GM18870 (cell line): ENCODE data around the gene C14orf39.
"Not testable (repeated sequence)": the region's sequence is repeated elsewhere in the genome, so short reads cannot be mapped to it uniquely, and the experiment has no call there.

Experiments used
- ATAC-seq: cut with Tn5 transposase; IDR thresholded peaks from one replicate; pipeline ENCODE4 v1.9.1; 2021; ENCODE audit warnings: moderate library complexity; ENCODE audit not compliant: unreplicated experiment

C14orf39 gene

GRCh38 chr14:60490270-60490669, 4.4 kb upstream of the C14orf39 start:
- ATAC-seq = no peak

- ATAC-seq = no peak
These were observed 2.3 kb upstream of the C14orf39 start for GRCh38 chr14:60488175-60488574.

GRCh38 chr14:60487211-60487610, 1.3 kb upstream of the C14orf39 start:
- ATAC-seq = no peak

DNA sequence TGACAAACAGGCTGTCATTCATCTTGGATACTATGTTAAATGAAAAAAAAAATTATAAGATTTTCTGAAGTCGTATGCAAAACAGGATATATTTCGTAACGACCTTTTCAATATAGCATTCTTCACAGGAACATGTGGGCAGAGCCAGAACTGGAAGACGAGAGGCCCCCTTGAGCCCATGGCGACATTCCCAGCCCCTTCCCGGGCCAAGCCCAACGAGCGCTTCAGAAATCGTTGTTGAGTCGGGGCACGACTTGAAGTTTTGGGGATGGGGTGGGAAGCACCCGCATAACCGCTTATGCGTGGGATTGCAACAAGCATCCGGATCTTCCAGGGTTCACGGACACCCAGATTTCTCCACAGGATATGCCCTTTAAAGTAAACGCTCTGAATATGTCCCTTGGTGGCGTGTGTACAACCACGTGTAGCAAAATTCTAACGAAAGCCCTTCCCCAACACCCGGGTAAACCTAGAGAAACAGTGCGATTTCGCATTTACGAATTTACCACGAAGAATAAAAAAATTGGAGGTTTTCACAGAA, 736 bp downstream of the C14orf39 start:
- no peak for ATAC-seq

GRCh38 chr14:60482743-60483142, 3.1 kb downstream of the C14orf39 start:
- no peak for ATAC-seq

- not testable (repeated sequence) for ATAC-seq
These were observed 5.6 kb downstream of the C14orf39 start for GRCh38 chr14:60480248-60480647.

GRCh38 chr14:60455875-60456274, 30.0 kb downstream of the C14orf39 start:
- ATAC-seq = no peak

GRCh38 chr14:60430276-60430675, 55.6 kb downstream of the C14orf39 start:
- no peak for ATAC-seq

DNA sequence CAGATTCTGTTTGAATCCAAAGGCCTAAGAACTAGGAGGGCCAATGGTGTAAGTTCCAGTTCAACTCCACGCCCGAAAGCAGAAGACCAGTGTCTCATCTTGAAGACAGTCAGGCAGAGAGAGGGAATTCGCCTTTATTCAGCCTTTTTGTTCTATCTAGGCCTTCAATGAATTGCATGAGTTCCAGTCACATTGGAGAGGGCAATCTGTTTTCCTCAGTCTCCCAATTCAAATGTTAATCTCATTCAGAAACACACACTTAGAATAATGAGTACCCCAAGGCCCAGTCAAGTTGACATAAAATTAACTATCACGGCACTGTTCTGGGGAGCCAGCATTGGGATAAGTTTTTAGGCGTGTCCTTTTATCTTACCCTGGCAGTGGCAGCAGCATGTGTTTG, 65.8 kb downstream of the C14orf39 start:
- ATAC-seq = no peak

DNA sequence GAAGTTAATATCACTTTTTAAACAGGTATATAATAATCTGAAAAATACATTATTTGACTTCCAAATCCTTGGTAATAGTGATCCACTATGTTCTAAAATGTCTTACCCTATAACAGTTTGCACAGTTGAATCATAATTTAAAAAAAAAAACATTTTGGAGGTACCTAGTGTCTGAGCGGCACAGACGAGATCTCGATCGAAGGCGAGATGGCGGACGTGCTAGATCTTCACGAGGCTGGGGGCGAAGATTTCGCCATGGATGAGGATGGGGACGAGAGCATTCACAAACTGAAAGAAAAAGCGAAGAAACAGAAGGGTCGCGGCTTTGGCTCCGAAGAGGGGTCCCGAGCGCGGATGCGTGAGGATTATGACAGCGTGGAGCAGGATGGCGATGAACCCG, 88.3 kb downstream of the C14orf39 start:
- not testable (repeated sequence) for ATAC-seq

- no peak for ATAC-seq
These were observed 89.0 kb downstream of the C14orf39 start for GRCh38 chr14:60396718-60397343.
